Measurements from ENCODE around the gene MBLAC1. TPM values are rescaled to one million over a fixed set of nuclear protein-coding genes. Genes with fewer than 3 reads are reported as not detected.

The MBLAC1 gene
- total and polyA plus RNA-seq, 9 of the 15 experiments (the other 6 are each of a cell fraction or from before 2014, with no cell fraction given), result 0.03 to 3.1 (median 0.52) TPM

- TF ChIP-seq MCM5 (IDR thresholded peaks at IDR 0.05; ENCODE audit: low read depth) (no peak), KLF1 (tag; IDR thresholded peaks at IDR 0.05) (no peak), ZBTB2 (IDR thresholded peaks at IDR 0.05) (peak; percentile 89), ARID3B (CRISPR knock-in tag; IDR thresholded peaks at IDR 0.05; ENCODE audit: borderline replicate concordance) (no peak), BMI1 (IDR thresholded peaks at IDR 0.05; ENCODE audit: low read length) (no peak), CBX3 (IDR thresholded peaks at IDR 0.05; ENCODE audit: borderline replicate concordance in 1 of 2, low read length in 2 of 2) (no peak), PHF20 (IDR thresholded peaks at IDR 0.05; ENCODE audit: partially characterized antibody) (peak; percentile 87), YBX1 (IDR thresholded peaks at IDR 0.05) (no peak), CEBPZ (IDR thresholded peaks at IDR 0.05; ENCODE audit: borderline replicate concordance, low read depth, low read length) (peak; percentile 83), DPF2 (IDR thresholded peaks at IDR 0.05) (peak; percentile 16; the same call in 1 of the 2 replicates)
Observed at GRCh38 chr7:100148559-100149328, 22.0 kb downstream of the MBLAC1 start, which contains the start of gene LAMTOR4 (continued).
